ENCODE measurements around the gene CAPN5. TPM values are rescaled to one million over a fixed set of nuclear protein-coding genes. Genes with fewer than 3 reads are reported as not detected.
"Not testable (repeated sequence)": the region's sequence is repeated elsewhere in the genome, so short reads cannot be mapped to it uniquely, and the experiment has no call there.

Gene CAPN5
- total RNA-seq, 1 donor = 1.4 TPM

- Histone ChIP-seq H3K4me3 (ENCODE audit: low read length) (no peak overlapping the region), H3K9me3 (ENCODE audit: low read depth, low read length) (no peaks in the 10 kb centered on the region), H3K4me1 (ENCODE audit: insufficient read depth, low read length) (peaks cover 24% of the 10 kb centered on the region), H3K27me3 (ENCODE audit: insufficient read depth, low read length) (peaks cover 27% of the 10 kb centered on the region)
Observed at GRCh38 chr11:77038029-77038824, 28.5 kb upstream of the CAPN5 start.

- H3K4me1 ChIP-seq (ENCODE audit: insufficient read depth, low read length) = peaks cover 24% of the 10 kb centered on the region
- no peak overlapping the region for H3K4me3 ChIP-seq (ENCODE audit: low read length)
- peaks cover 27% of the 10 kb centered on the region for H3K27me3 ChIP-seq (ENCODE audit: insufficient read depth, low read length)
- no peaks in the 10 kb centered on the region for H3K9me3 ChIP-seq (ENCODE audit: low read depth, low read length)
Observed at GRCh38 chr11:77038825-77039326, 27.9 kb upstream of the CAPN5 start.

- peaks cover 24% of the 10 kb centered on the region for H3K4me1 ChIP-seq (ENCODE audit: insufficient read depth, low read length)
- H3K9me3 ChIP-seq (ENCODE audit: low read depth, low read length) = no peaks in the 10 kb centered on the region
- H3K4me3 ChIP-seq (ENCODE audit: low read length) = no peak overlapping the region
- peaks cover 30% of the 10 kb centered on the region for H3K27me3 ChIP-seq (ENCODE audit: insufficient read depth, low read length)
Observed at GRCh38 chr11:77039491-77040400, 27.0 kb upstream of the CAPN5 start.

DNA sequence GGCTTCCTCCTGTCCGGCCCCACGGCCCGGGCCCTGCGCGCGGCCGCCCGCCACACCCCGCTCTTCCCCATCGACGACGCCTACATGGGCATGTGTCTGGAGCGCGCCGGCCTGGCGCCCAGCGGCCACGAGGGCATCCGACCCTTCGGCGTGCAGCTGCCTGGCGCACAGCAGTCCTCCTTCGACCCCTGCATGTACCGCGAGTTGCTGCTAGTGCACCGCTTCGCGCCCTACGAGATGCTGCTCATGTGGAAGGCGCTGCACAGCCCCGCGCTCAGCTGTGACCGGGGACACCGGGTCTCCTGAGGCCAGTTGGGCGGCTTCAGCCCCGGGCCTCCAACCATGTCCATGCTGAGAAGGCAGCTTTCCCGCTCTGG lies 26.4 kb upstream of the CAPN5 start:
- H3K9me3 ChIP-seq (ENCODE audit: low read depth, low read length) = no peaks in the 10 kb centered on the region
- H3K4me1 ChIP-seq (ENCODE audit: insufficient read depth, low read length) = peaks cover 22% of the 10 kb centered on the region
- peaks cover 36% of the 10 kb centered on the region for H3K27me3 ChIP-seq (ENCODE audit: insufficient read depth, low read length)
- no peak overlapping the region for H3K4me3 ChIP-seq (ENCODE audit: low read length)

- Histone ChIP-seq H3K9me3 (ENCODE audit: low read depth, low read length) (no peaks in the 10 kb centered on the region), H3K4me3 (ENCODE audit: low read length) (no peak overlapping the region), H3K27me3 (ENCODE audit: insufficient read depth, low read length) (peaks cover 41% of the 10 kb centered on the region), H3K4me1 (ENCODE audit: insufficient read depth, low read length) (peaks cover 21% of the 10 kb centered on the region)
Observed at GRCh38 chr11:77040889-77041288, 25.9 kb upstream of the CAPN5 start.

GRCh38 chr11:77042111-77042726 lies 24.6 kb upstream of the CAPN5 start:
- no peak overlapping the region for H3K4me3 ChIP-seq (ENCODE audit: low read length)
- H3K27me3 ChIP-seq (ENCODE audit: insufficient read depth, low read length) = peaks cover 42% of the 10 kb centered on the region

DNA sequence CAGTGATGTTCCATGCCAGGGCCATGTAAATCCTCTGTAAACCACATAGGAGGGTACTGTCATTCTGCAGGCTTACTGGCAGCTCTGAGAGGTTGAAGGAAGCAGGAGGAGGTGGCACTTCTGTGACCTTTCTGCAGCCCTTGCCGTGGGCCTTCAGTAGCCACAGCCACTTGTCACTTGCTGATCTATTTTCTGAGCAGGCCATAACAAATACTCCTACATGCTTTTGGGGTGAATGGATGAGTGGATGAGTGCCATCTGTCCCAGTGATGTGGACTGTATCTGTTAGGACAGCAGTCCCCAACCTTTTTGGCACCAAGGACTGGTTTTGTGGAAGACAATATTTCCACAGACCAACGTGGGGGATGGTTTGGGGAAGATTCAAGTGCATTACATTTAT lies 22.4 kb upstream of the CAPN5 start:
- peaks cover 34% of the 10 kb centered on the region for H3K27me3 ChIP-seq (ENCODE audit: insufficient read depth, low read length)
- H3K9me3 ChIP-seq (ENCODE audit: low read depth, low read length) = no peaks in the 10 kb centered on the region
- peaks cover 19% of the 10 kb centered on the region for H3K4me1 ChIP-seq (ENCODE audit: insufficient read depth, low read length)
- no peak overlapping the region for H3K4me3 ChIP-seq (ENCODE audit: low read length)

More at GRCh38 chr11:77042111-77042726, 24.6 kb upstream of the CAPN5 start:
- Histone ChIP-seq H3K9me3 (ENCODE audit: low read depth, low read length) (no peaks in the 10 kb centered on the region), H3K4me1 (ENCODE audit: insufficient read depth, low read length) (peaks cover 27% of the 10 kb centered on the region)

- peaks cover 29% of the 10 kb centered on the region for H3K27me3 ChIP-seq (ENCODE audit: insufficient read depth, low read length)
- no peak overlapping the region for H3K4me3 ChIP-seq (ENCODE audit: low read length)
- H3K4me1 ChIP-seq (ENCODE audit: insufficient read depth, low read length) = peaks cover 14% of the 10 kb centered on the region
- no peaks in the 10 kb centered on the region for H3K9me3 ChIP-seq (ENCODE audit: low read depth, low read length)
Observed at GRCh38 chr11:77044886-77045285, 21.9 kb upstream of the CAPN5 start.

DNA sequence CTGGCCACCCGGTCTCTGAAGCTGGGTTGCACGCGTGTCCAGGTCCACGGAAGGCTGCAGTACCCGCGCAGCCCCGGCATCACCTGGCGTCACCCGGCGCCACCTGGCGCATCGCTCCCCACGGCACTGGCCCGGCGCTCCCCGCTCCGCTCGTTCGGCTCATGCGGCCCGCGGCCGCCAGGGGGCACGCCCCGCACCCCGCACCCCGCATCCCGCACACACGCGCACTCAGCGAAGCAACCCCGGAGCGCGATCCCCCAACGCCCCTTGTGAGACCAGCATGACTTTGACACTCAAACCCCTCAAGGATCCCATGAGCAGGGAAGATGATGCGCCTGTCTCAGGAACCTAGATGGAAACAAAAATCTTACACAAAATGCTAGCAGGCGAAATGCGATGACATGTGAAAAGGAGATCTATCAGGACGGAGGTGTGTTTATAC lies 20.7 kb upstream of the CAPN5 start:
- Histone ChIP-seq H3K27me3 (ENCODE audit: insufficient read depth, low read length) (peaks cover 20% of the 10 kb centered on the region), H3K4me3 (ENCODE audit: low read length) (no peak overlapping the region)

GRCh38 chr11:77047007-77047927 lies 19.5 kb upstream of the CAPN5 start:
- Histone ChIP-seq H3K4me3 (ENCODE audit: low read length) (peak overlapping the region; percentile 29), H3K27me3 (ENCODE audit: insufficient read depth, low read length) (peaks cover 18% of the 10 kb centered on the region), H3K4me1 (ENCODE audit: insufficient read depth, low read length) (peaks cover 12% of the 10 kb centered on the region), H3K9me3 (ENCODE audit: low read depth, low read length) (no peaks in the 10 kb centered on the region)

More for the DNA sequence above, 20.7 kb upstream of the CAPN5 start:
- no peaks in the 10 kb centered on the region for H3K9me3 ChIP-seq (ENCODE audit: low read depth, low read length)
- H3K4me1 ChIP-seq (ENCODE audit: insufficient read depth, low read length) = peaks cover 12% of the 10 kb centered on the region

- H3K4me3 ChIP-seq (ENCODE audit: low read length); H3K9me3 ChIP-seq (ENCODE audit: low read depth, low read length): not testable (repeated sequence)
- peaks cover 12% of the 10 kb centered on the region for H3K4me1 ChIP-seq (ENCODE audit: insufficient read depth, low read length)
- peaks cover 18% of the 10 kb centered on the region for H3K27me3 ChIP-seq (ENCODE audit: insufficient read depth, low read length)
Observed at GRCh38 chr11:77047928-77048446, 18.8 kb upstream of the CAPN5 start.

GRCh38 chr11:77049026-77049425 lies 17.7 kb upstream of the CAPN5 start:
- Histone ChIP-seq H3K4me1 (ENCODE audit: insufficient read depth, low read length) (peaks cover 12% of the 10 kb centered on the region), H3K9me3 (ENCODE audit: low read depth, low read length) (no peaks in the 10 kb centered on the region), H3K27me3 (ENCODE audit: insufficient read depth, low read length) (peaks cover 18% of the 10 kb centered on the region), H3K4me3 (ENCODE audit: low read length) (no peak overlapping the region)

DNA sequence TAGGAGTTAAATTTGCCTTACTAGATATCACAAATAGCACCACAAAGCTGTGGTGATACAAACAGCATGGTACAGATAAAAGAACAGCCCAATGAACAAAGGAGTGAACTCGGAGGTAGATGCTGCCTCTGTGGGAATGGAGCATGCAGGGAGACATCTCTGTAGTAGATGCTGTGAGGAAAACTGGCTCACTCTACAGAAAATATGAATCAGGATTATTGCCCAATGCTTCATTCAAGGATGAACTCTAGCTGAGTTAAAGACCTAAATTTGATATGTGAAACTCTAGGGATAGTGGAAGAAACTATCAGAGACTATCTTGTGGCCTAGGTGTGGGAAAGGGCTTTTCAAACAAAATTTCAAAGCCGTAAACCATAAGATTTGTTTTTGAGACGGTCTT lies 15.3 kb upstream of the CAPN5 start:
- Histone ChIP-seq H3K27me3 (ENCODE audit: insufficient read depth, low read length) (no peaks in the 10 kb centered on the region), H3K9me3 (ENCODE audit: low read depth, low read length) (no peaks in the 10 kb centered on the region), H3K4me1 (ENCODE audit: insufficient read depth, low read length) (peaks cover 6% of the 10 kb centered on the region), H3K4me3 (ENCODE audit: low read length) (no peak overlapping the region)

- Histone ChIP-seq H3K4me3 (ENCODE audit: low read length) (no peak overlapping the region), H3K9me3 (ENCODE audit: low read depth, low read length) (no peaks in the 10 kb centered on the region), H3K27me3 (ENCODE audit: insufficient read depth, low read length) (no peaks in the 10 kb centered on the region), H3K4me1 (ENCODE audit: insufficient read depth, low read length) (peaks cover under 1% of the 10 kb centered on the region)
Observed at GRCh38 chr11:77052518-77052917, 14.3 kb upstream of the CAPN5 start.
